Measurements from ENCODE around the gene C3orf18. TPM values are rescaled to one million over a fixed set of nuclear protein-coding genes. Genes with fewer than 3 reads are reported as not detected.

The C3orf18 gene
- total and polyA plus RNA-seq, 2 experiments from 2014 or later: 2.4 to 7.7 TPM

GRCh38 chr3:50587806-50588758 is 20.5 kb upstream of the C3orf18 start:
- Histone ChIP-seq H3K4me3 (no peak overlapping the region), H2AFZ (no peak overlapping the region), H3K4me1 (ENCODE audit: insufficient read depth) (no peaks in the 10 kb centered on the region), H3F3A (replicated peaks; ENCODE audit: low read depth) (no peaks in the 10 kb centered on the region), H3K27me3 (ENCODE audit: insufficient read depth) (no peaks in the 10 kb centered on the region), H3K79me2 (replicated peaks; ENCODE audit: insufficient read depth) (no peaks in the 10 kb centered on the region), H3K9me2 (ENCODE audit: insufficient read depth) (no peaks in the 10 kb centered on the region), H4K20me1 (replicated peaks; ENCODE audit: insufficient read depth) (no peaks in the 10 kb centered on the region; the same call in 1 of the 2 replicates), H3K4me2 (no peak overlapping the region), H3K36me3 (ENCODE audit: insufficient read depth) (no peaks in the 10 kb centered on the region), H3K27ac (ENCODE audit: low read depth) (no peak overlapping the region)
- TF ChIP-seq ZNF331 (CRISPR knock-in tag; IDR thresholded peaks at IDR 0.05; ENCODE audit: low read depth): no peak
- TF ChIP-seq NANOG (IDR thresholded peaks at IDR 0.05; ENCODE audit: borderline replicate concordance): no peak
- no peak for TF ChIP-seq REST (IDR thresholded peaks at IDR 0.05; ENCODE audit: unreplicated experiment)
- no peak for TF ChIP-seq STAT1 (IDR thresholded peaks at IDR 0.05; ENCODE audit: unreplicated experiment)
- TF ChIP-seq ZNF114 (CRISPR knock-in tag; IDR thresholded peaks at IDR 0.05): no peak
- no peak for TF ChIP-seq POLR2AphosphoS5 (IDR thresholded peaks at IDR 0.05; ENCODE audit: low read depth)
- TF ChIP-seq ZNF462 (CRISPR knock-in tag; IDR thresholded peaks at IDR 0.05): no peak
- TF ChIP-seq CREB1 (CRISPR knock-in tag; IDR thresholded peaks at IDR 0.05; ENCODE audit: low read depth): no peak
- no peak for TF ChIP-seq ETS1 (IDR thresholded peaks at IDR 0.05)
- no peak for DNase-seq (ENCODE audit: low spot score)
- no peak overlapping the region for H3K27ac Mint-ChIP-seq
- peaks cover 6% of the 10 kb centered on the region for H3K4me1 Mint-ChIP-seq
- no peak overlapping the region for H3K4me3 Mint-ChIP-seq
- H3K27me3 Mint-ChIP-seq (ENCODE audit: insufficient read depth, low read depth, poor library complexity): no peaks in the 10 kb centered on the region
- no peaks in the 10 kb centered on the region for H3K9me3 Mint-ChIP-seq
- peaks cover 3% of the 10 kb centered on the region; the same call in 2 of the 3 replicates for H3K36me3 Mint-ChIP-seq (ENCODE audit: low read depth)
- ATAC-seq: no peak

Data from GM23338 (cell line).